ENCODE results near the gene XPNPEP3. TPM values are rescaled to one million over a fixed set of nuclear protein-coding genes. Genes with fewer than 3 reads are reported as not detected.

XPNPEP3 gene
- total RNA-seq, 1 experiment from 2014 or later: 35.4 TPM

GRCh38 chr22:40826984-40827741 lies 29.8 kb upstream of the XPNPEP3 start:
- no peaks in the 10 kb centered on the region for H3K27me3 Mint-ChIP-seq (ENCODE audit: insufficient read depth, unreplicated experiment)
- peak overlapping the region; percentile 59 for H3K27ac Mint-ChIP-seq (ENCODE audit: unreplicated experiment)
- peaks cover 7% of the 10 kb centered on the region for H3K4me1 Mint-ChIP-seq (ENCODE audit: low read depth, unreplicated experiment)
- Histone ChIP-seq H3K4me1 (peaks cover 26% of the 10 kb centered on the region), H3K4me3 (ENCODE audit: low read depth, low read length) (no peak overlapping the region), H3K27me3 (replicated peaks; ENCODE audit: control insufficient read depth, insufficient read depth, low read length) (no peaks in the 10 kb centered on the region), H3K36me3 (ENCODE audit: control insufficient read depth, insufficient read depth, low read length) (no peaks in the 10 kb centered on the region), H3K9me3 (no peaks in the 10 kb centered on the region)
- no peaks in the 10 kb centered on the region for H3K9me3 Mint-ChIP-seq (ENCODE audit: unreplicated experiment)
- BruUV-seq (replicated peaks): no TSS peak
- TF ChIP-seq CTCF (IDR thresholded peaks at IDR 0.05; ENCODE audit: insufficient read depth in 1 of 2, low read depth in 1 of 2, low read length in 1 of 2, severe bottlenecking in 1 of 2, unreplicated experiment in 1 of 2): no peak
- DNase-seq: peak; percentile 68 to 79
- POLR2A ChIA-PET: no interaction called here
- CTCF ChIA-PET: no interaction called here
- H3K36me3 Mint-ChIP-seq (ENCODE audit: insufficient read depth, unreplicated experiment): peaks cover 72% of the 10 kb centered on the region
- intact Hi-C loops (cut with micrococcal nuclease; ENCODE audit: unreplicated experiment): no loop called here
- H3K4me3 Mint-ChIP-seq (ENCODE audit: unreplicated experiment): peak overlapping the region; percentile 48

DNA sequence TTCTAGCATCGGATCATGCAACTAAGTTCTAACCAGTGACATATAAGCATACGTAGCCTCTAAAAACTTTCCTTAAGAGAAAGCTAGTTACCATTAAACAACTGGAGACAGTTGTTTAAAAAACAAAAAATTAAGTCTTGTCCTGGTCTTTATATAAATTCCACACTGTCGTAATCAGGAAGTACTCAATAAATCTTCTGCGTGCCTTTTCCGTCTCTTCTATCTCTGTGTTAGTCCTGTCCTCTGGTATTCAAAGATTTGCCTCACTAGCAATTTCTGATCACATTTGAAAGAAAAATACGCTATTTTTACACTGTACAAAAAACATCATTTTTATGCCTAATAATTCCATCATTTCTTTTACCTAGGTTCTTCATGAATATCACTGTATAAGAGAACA lies 27.8 kb upstream of the XPNPEP3 start:
- Histone ChIP-seq H3K4me3 (ENCODE audit: low read depth, low read length) (no peak overlapping the region), H3K9me3 (no peaks in the 10 kb centered on the region), H3K36me3 (ENCODE audit: control insufficient read depth, insufficient read depth, low read length) (no peaks in the 10 kb centered on the region), H3K27me3 (replicated peaks; ENCODE audit: control insufficient read depth, insufficient read depth, low read length) (no peaks in the 10 kb centered on the region), H3K4me1 (peaks cover 29% of the 10 kb centered on the region)
- TF ChIP-seq CTCF (IDR thresholded peaks at IDR 0.05; ENCODE audit: insufficient read depth in 1 of 2, low read depth in 1 of 2, low read length in 1 of 2, severe bottlenecking in 1 of 2, unreplicated experiment in 1 of 2): no peak
- intact Hi-C loops (cut with micrococcal nuclease; ENCODE audit: unreplicated experiment): no loop called here
- ChIA-PET POLR2A (interaction anchor here (0.6 kb wide), 1 partner anchor 114 kb away, joined by 3 read pairs; no protein-coding TSS in a partner anchor), CTCF (no interaction called here)
- peaks cover 13% of the 10 kb centered on the region for H3K4me1 Mint-ChIP-seq (ENCODE audit: low read depth, unreplicated experiment)
- no peak for DNase-seq
- no peaks in the 10 kb centered on the region for H3K9me3 Mint-ChIP-seq (ENCODE audit: unreplicated experiment)
- no peaks in the 10 kb centered on the region for H3K27me3 Mint-ChIP-seq (ENCODE audit: insufficient read depth, unreplicated experiment)
- no peak overlapping the region for H3K4me3 Mint-ChIP-seq (ENCODE audit: unreplicated experiment)
- no TSS peak for BruUV-seq (replicated peaks)
- peak overlapping the region; percentile 29 for H3K27ac Mint-ChIP-seq (ENCODE audit: unreplicated experiment)
- H3K36me3 Mint-ChIP-seq (ENCODE audit: insufficient read depth, unreplicated experiment): peaks cover 79% of the 10 kb centered on the region

- ChIA-PET CTCF (no interaction called here), POLR2A (no interaction called here)
These were observed 22.3 kb upstream of the XPNPEP3 start for GRCh38 chr22:40834619-40835018.

More at GRCh38 chr22:40834619-40835018, 22.3 kb upstream of the XPNPEP3 start:
- no peak overlapping the region for H3K27ac Mint-ChIP-seq (ENCODE audit: unreplicated experiment)
- no peaks in the 10 kb centered on the region for H3K9me3 ChIP-seq
- H3K36me3 Mint-ChIP-seq (ENCODE audit: insufficient read depth, unreplicated experiment): peaks cover 90% of the 10 kb centered on the region
- BruUV-seq (replicated peaks): no TSS peak
- H3K4me1 Mint-ChIP-seq (ENCODE audit: low read depth, unreplicated experiment): peaks cover 13% of the 10 kb centered on the region
- no peak for TF ChIP-seq CTCF (IDR thresholded peaks at IDR 0.05; ENCODE audit: insufficient read depth in 1 of 2, low read depth in 1 of 2, low read length in 1 of 2, severe bottlenecking in 1 of 2, unreplicated experiment in 1 of 2)
- DNase-seq: no peak
- intact Hi-C loops (cut with micrococcal nuclease; ENCODE audit: unreplicated experiment): no loop called here
- H3K27me3 ChIP-seq (replicated peaks; ENCODE audit: control insufficient read depth, insufficient read depth, low read length): no peaks in the 10 kb centered on the region
- no peaks in the 10 kb centered on the region for H3K9me3 Mint-ChIP-seq (ENCODE audit: unreplicated experiment)
- H3K4me3 Mint-ChIP-seq (ENCODE audit: unreplicated experiment): no peak overlapping the region
- no peaks in the 10 kb centered on the region for H3K36me3 ChIP-seq (ENCODE audit: control insufficient read depth, insufficient read depth, low read length)
- 0 out of 2 replicates have a peak, but pooled peaks cover 3% of the 10 kb centered on the region for H3K4me1 ChIP-seq
- no peak overlapping the region for H3K4me3 ChIP-seq (ENCODE audit: low read depth, low read length)
- H3K27me3 Mint-ChIP-seq (ENCODE audit: insufficient read depth, unreplicated experiment): no peaks in the 10 kb centered on the region
